CMK (cell line): ENCODE data around the gene RNU5D-1.
A peak's percentile ranks its signal among the peaks of the same experiment; 100 is the strongest.
"Not testable (repeated sequence)": the region's sequence is repeated elsewhere in the genome, so short reads cannot be mapped to it uniquely, and the experiment has no call there.

Experiments
- DNase-seq: peaks from one replicate; pipeline ENCODE4 v3.0.0-alpha.2; 2010; ENCODE audit warnings: low read depth

The RNU5D-1 gene

DNA sequence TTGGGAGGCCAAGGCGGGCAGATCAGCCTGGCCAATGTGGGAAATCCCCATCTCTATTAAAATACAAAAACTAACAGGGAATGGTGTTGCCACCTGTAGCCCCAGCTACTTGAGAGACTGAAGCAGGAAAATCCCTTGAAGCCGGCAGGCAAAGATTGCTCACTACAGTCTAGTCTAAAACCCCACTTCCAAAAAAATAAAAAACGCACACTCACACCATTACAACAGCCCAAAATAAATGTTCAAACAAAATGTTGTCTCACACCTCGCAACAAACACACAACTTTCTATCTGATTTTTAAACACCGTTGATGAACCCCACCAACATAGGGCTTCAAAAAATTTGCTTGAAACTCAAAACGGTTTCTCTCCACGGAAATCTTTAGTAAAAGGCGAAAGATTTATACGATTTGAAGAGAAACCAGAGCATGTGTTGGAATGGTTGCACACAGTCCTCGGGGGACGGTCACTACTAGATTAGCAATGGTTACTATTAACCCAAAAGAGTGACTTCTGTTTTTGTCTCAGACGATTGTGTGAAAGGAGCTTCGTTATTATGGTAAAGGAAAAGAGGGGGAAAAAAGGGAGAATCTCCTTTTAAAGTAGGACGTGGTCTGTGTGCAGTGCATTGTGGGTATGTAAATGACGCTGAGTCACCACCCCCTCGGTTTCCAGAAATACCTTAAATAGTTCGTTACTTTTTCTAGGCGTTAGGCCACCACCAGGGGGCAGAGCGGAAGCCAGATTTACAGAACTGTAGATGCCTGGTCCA is at the start of gene RNU5D-1:
RNU5D-1 (minus strand) TSS at position 430 of the 772 bp plus-strand sequence.
- DNase-seq, result peak; percentile 90

DNA sequence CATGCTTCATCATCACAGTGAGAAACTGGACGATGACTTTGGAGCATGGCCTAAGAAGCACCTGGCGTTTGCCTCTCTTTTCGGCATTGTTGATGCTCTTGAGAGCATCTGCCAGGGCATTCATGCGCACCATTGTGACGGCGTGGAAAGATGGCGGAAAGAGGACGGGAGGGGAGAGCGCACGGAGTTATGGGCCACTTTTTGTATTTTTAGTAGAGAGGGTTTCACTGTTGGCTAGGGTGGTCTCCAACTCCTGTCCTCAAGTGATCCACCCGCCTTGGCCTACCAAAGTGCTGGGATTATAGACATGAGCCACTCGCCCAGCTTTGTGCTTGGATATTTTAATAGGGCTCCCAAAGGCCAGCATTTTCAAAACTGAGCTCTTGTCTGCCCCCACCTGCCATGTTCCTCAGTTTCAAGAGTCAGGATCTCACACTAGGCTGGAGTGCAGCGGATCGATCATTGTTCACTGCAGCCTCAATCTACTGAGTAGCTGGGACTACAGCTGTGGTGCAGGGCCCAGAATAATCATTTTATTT is 49.7 kb upstream of the RNU5D-1 start:
- no peak for DNase-seq

- DNase-seq, result no peak
Observed at GRCh38 chr1:44778705-44779576, 48.0 kb upstream of the RNU5D-1 start.

GRCh38 chr1:44777969-44778635 is 47.1 kb upstream of the RNU5D-1 start:
- DNase-seq, result no peak

- no peak for DNase-seq
Observed at GRCh38 chr1:44777547-44777946, 46.6 kb upstream of the RNU5D-1 start.

- no peak for DNase-seq
Observed at GRCh38 chr1:44776730-44777068, 45.7 kb upstream of the RNU5D-1 start.

- DNase-seq, result no peak
Observed at GRCh38 chr1:44775930-44776729, 45.2 kb upstream of the RNU5D-1 start.

DNA sequence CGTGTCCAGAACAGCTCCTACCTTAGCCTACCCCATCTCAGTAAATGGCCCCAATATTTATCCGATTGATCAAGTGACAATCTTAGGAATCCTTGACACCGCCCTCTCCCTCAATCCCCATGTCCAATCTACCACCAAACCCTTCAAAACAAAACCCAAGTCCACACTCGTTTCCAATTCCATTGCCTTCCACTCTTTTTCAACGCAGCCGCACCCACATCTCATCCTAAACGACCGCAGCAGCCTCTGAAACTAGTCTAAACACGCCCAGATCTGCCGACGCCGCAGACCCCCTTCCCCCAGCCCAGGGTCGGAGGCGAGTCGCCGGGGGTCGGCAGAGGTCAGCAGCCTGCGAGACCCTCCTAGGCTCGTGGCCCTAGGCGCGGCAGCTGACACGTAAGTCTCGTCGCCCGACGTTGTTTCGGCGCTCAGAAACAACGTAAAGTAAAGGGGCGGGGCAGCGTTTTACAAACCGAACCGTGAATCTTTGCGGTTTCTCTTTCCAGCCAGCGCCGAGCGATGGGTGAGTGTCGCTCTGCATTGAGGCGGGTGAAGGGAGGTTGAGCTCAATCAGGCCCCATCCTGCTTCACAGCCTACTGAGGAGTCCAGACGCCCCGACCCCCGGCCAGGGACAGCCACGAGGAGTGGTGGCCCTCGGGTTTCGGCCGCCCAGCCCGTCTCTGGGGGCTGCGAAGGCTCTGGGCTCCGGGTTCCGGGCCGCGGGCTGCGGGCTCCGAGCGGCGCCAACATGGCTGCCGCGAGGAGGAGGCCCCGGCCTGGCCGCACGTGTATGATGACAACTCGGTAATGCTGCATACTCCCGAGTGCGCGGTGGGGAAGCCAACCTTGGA is 44.3 kb upstream of the RNU5D-1 start, which contains the start of gene RPS8:
RPS8 (plus strand) TSS at position 463 of the 852 bp plus-strand sequence; CDS start at position 520, 57 bp downstream.
- peak; percentile 95 for DNase-seq

- DNase-seq, result not testable (repeated sequence)
Observed at GRCh38 chr1:44766421-44766820, 35.5 kb upstream of the RNU5D-1 start.

GRCh38 chr1:44760876-44761275 is 29.9 kb upstream of the RNU5D-1 start:
- no peak for DNase-seq

DNA sequence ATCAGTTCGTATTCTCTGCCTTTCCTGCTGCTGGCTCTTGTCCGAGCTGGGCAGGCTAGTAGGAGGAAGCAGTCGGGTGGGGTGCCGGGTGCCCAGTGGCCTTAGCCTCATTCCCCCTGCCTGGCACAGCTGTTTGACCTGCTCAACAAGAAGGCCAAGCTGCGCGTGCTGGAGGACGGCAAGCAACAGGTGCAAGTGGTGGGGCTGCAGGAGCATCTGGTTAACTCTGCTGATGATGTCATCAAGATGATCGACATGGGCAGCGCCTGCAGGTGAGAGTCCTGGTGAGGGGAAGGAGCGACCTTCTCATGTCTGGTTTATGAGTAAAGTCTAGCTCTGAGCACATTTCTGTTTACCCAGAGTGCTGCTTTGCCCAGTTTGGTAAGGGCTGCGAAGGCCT is 28.1 kb upstream of the RNU5D-1 start:
- no peak for DNase-seq

- no peak for DNase-seq
Observed at GRCh38 chr1:44757420-44757819, 26.4 kb upstream of the RNU5D-1 start.

GRCh38 chr1:44747878-44748277 is 16.9 kb upstream of the RNU5D-1 start:
- DNase-seq, result no peak

GRCh38 chr1:44743211-44743610 is 12.2 kb upstream of the RNU5D-1 start:
- no peak for DNase-seq

- DNase-seq, result no peak
Observed at GRCh38 chr1:44740179-44740617, 9.2 kb upstream of the RNU5D-1 start.

DNA sequence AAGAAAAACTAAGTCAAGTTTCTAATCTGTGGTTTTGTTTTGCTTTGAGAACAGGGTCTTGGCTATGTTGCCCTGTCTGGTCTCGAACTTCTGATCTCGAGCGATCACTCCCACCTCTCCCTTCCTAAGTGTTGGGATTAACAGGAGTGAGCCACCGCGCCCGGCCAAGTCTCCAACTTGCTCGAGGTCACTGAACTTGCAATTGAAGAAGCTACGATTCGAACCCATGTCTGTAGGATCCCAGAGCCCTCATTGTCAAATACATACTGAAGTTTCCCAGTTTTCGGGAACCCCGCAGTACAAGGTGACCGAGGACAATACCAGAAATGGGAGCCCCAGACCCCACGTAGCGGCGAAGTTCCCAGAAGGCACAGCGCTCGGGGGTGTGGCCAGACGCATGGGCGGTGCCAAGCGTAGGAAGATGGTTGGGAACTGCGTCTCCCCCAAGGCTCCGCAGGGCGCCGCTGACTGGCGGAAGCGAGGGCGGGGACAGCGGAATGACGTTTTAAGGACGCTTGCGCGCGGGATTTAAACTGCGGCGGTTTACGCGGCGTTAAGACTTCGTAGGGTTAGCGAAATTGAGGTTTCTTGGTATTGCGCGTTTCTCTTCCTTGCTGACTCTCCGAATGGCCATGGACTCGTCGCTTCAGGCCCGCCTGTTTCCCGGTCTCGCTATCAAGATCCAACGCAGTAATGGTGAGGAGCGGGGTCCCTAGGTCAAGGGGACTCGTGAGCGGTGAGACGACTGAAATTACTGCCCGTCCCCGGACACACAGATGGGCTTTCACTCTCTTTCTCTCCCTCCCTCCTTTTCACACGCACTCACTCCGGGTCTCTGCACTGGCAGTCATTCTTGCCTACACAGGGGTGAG is 8.6 kb upstream of the RNU5D-1 start, which contains the start of gene KIF2C:
KIF2C (plus strand) TSS at position 531 of the 872 bp plus-strand sequence; CDS start at position 627, 96 bp downstream.
- DNase-seq, result peak; percentile 95

GRCh38 chr1:44738953-44739306 is 8.0 kb upstream of the RNU5D-1 start:
- not testable (repeated sequence) for DNase-seq

DNA sequence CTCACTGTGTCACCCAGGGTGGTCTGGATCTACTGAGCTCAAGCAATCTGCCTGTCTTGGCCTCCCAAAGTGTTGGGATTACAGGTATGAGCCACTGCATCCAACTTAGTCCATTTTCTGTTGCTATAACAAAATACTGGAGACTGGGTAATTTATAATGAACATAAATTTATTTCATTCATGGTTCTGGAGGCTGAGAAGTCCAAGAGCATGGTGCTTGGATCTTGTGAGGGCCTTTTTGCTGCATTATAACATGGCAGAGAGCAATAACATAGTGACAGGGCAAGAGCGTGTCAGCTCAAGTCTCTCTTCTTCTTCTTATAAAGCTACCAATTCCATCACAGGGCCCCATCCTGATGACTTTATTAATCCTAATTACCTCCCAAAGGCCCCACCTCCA is 5.0 kb upstream of the RNU5D-1 start:
- DNase-seq, result no peak

DNA sequence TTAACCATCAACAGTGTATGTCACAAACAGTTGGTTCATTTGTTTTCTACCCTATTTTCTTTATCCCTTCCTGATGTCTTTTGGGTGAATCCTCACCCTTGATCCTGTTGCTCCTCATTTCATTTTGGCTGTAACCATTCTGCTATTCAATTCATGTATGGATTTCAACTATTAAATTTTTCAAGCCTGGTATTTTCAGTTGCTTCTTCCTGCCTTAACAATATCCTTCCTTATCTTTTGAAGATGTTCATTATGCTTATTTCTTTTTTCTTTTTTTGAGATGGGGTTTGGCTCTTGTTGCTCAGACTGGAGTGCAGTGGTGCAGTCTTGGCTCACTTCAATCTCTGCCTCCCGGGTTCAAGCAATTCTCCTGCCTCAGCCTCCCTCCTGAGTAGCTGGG is 2.8 kb upstream of the RNU5D-1 start:
- no peak for DNase-seq
